Kidney glomerular epithelial cell (primary cell): ENCODE results near the gene PLEKHG5.

Experiments
- DNase-seq: peaks from one replicate; lab custom pipeline; 2025; lab: John Stamatoyannopoulos, UW

Gene PLEKHG5

DNA sequence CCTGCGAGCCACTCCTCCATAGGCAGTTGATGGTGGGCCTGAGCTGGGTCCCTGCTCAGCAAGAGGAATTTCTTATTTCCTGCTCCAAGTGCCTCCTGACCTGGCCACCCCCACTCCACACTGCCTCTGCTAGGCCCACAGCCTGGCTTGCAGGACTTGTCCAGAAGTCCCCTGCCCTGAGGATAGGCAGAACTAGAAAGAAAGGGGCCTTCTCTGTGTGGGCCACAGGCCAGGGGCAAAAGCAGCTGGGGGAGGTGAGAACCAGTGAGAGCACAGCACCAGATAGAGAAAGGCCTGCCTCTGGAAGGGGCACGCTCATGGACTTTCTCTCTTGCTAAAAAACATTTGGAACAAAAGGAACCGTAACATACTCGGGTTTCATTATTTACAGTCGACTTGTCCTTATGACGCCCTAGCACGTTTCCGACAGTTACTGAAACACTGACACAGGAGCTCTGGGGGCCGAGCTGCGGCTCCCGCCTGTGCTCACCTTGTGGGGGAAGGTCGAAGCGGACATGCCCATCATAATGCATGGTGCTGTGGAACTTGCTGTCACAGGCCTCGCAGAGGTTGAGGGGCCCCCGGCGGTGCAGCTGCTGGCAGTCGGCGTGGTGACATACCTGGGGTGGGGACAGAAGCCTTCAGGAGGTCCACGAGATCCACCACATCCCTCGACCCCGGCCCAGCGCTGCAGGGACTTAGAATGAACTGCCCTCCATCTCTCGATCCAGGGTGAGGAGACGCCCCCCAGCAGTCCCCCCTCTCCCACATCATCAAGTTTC is 14.2 kb downstream of the PLEKHG5 start:
- DNase-seq = no peak

DNA sequence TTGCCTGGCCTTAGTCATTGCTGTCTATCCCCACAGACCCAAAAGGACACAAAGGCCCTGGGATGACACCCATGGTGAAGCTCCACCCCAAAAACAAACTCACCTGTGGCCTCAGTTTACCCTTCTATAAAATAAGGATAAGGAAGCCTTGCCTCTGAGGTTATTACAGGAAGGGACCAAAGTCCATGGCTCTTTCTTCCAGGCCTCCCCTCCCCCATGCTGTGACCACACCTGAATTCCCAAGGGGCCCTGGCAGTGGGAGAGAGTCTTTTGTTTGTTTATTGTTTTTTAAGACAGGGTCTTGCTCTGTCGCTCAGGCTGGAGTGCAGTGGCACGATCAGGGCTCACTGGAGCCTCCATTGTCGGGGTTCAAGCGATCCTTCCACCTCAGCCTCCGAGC is 15.0 kb downstream of the PLEKHG5 start:
- no peak for DNase-seq

DNA sequence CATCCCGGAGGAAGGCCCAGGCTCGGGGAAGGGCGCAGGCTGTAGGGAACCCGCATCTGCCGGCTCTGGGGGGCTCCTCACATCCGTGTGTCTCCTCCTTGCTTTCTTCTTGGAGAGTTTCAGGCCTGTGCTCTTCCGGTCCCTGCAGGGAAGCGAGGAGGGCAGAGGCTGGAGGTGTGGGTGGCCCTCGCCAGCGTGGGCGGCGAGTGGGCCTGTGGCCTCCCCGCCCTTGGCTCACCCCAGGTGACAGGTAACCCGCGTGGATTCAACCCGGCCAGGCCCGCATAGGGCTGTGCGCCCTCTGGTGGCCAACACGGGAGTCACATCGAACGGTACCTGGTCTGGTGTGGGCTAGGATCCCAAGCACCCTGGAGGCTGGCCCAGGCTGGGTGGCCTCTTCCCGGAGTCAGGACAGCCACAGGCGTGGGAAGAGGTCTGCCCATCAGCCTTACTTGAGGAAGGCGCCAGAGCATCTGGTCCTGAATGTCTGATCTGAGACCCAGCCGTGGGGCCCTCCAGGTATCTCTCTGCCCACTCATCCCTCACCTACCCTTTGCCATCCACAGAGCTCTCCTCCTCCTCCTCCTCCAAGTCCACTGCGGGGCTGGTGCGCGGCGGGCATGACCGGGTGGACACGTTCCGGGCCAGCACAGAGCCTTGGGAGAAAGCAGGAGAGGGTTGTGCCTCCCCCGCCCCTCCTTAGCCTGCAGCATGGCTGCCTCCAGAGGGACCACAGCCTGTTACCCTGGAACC is 15.9 kb downstream of the PLEKHG5 start:
- DNase-seq = peak; percentile 37

DNA sequence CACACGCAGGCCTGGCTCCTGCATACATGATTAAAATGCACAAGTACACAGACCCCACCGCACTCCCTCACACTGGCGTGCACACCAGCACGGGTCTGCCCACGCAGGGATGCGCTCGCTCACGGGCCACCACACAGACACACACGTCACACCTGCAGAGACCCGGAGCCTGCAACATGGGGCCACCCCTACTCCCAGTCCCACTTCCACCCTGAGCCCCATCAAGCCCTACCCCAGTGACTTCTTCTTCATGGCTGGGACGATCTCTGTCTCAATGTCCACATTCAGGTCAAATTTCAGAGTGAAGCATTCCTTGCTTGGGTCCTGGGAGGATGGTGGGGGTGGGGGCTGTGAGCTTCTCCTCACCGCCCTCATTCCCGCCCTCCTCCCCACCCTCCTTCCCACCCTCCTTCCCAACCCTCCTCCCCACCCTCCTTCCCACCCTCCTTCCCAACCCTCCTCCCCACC is 16.6 kb downstream of the PLEKHG5 start:
- DNase-seq = no peak

DNA sequence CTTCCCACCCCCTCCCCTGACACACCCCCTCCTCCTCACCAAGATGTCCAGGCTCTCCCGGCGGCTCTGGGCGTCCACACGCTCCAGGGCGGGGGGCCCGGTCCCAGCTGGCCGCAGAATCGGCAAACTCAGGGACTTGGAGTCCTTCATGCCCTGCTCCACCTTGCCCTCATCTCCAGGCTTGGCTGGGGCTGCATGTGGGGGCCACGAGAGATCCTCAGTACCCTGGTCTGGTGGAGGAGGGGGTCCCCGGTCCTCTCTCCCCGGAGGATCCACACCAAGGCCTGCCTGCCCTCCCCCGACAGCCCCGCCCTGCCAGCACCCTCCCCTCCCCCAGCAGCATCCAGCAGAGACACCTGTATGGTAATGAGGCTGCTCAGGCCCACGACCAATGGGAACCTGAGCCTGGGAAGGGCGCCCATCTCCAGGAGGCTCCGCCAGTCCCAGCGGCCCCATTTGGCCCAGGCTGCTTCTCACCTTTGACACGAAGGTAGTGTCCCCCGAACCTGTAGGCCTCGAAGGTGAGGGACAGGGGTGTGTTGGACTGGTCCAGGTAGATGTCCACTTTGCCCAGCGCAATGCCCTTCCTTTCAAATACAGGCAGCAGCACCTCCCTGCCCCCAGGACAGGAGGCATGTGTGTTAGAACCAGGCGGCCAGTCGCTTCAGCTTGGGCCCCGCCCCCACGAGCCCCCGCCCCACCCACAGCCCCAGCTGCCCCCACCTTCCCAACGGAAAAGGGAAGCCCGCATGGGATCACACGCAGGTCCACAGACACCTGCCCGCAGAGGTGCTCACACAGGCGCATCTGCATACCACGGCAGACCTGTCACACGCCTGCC is 17.3 kb downstream of the PLEKHG5 start:
- DNase-seq = no peak

DNA sequence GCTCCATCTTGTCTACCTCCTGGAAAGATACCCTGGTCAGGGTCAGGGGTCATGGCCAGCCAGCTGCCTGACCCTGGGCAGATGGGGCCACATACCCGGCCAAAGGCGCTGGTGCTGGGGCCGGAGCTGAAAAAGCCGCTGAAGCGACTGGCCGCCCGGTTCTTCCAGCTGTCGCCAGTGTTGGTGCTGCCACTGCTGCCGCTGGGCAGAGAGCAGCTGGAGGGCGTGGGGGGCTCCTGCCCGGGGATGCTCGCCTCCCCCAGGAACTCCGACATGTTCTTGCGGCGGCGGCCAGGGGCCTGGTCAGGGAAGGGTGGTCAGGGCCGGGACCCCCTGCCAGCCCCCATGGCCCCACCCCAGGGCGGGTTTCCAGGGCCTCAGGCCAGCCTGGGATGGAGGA is 18.3 kb downstream of the PLEKHG5 start:
- DNase-seq = no peak

DNA sequence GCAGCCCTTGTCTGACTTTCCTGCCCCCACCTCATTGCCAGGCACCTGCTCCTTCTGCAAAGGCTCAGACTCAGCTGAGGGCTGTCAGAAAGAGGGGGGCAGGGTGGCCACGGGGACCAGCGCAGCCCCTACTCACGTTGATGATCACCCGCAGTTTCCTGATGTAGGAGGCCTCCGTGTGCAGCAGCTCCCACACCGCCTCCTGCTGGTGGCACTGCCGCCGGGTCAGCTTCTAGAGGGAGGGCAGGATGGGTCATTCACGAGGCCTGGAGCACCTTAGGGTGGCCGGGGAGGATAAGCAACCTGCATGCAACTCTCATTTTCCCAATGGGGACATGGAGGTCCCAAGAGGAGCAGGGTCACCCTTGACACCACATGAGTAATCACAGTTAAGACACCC is 19.1 kb downstream of the PLEKHG5 start:
- DNase-seq = no peak

DNA sequence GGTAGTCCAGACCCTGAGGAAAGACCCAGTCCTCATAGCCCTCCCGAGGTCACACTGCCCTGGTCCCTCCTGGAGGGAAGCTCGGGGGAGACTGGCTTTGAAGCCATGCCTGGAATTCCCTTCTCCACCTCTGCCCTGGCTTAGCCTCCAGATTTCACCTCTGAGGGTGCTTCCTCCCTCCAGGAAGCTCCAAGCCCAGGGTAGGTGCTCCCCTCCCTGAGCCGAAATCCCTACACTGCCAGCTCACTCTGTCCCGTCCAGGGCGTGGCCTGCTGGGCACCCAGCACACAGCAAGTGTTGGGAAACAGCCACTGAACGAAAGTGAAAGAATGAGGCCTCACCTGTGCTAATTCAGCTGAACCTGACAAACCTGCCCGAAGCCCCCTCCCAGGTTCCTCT is 19.5 kb downstream of the PLEKHG5 start:
- no peak for DNase-seq

DNA sequence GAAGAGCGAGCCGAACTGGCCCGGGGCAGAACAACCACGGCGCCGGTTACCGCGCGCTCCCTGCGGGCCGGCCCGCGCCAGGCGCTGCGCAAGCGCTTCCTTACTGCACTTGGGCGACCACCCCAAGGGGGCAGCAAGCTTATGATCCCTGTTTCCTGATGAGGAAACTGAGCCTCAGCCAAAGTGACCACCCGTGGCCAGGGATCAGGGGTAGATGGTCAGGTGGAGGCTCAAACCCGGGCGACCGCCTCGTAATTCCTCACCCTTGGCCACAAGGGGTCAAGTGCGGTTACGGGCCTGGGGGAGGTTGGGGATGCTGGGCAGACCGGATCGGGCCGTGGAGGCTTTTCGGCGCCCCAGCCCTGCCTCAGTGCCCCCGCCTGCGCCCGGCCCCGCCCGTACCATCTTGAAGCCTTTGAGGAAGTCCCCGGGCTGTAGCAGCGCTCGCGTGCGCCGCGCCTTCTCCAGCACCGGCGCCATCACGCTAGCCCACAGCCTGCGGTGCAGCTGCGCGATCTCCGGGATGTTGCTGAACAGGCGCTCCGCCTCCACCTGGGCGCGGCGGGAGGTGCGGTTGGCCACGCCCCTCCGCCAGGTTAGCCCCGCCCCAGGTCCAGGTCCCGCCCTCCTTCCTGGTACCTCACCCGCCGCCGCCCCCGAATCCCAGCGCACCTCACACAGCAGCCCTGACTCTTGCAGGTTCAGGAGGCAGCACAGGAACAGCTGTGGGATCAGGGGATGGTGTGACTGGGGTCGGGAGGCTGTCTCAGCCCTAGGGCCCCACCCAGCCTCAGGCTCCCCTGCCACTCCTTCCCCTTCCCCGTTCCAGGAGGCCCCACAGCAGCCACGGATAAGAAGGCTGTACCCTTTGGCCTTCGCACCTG is 20.1 kb downstream of the PLEKHG5 start:
- DNase-seq = no peak

DNA sequence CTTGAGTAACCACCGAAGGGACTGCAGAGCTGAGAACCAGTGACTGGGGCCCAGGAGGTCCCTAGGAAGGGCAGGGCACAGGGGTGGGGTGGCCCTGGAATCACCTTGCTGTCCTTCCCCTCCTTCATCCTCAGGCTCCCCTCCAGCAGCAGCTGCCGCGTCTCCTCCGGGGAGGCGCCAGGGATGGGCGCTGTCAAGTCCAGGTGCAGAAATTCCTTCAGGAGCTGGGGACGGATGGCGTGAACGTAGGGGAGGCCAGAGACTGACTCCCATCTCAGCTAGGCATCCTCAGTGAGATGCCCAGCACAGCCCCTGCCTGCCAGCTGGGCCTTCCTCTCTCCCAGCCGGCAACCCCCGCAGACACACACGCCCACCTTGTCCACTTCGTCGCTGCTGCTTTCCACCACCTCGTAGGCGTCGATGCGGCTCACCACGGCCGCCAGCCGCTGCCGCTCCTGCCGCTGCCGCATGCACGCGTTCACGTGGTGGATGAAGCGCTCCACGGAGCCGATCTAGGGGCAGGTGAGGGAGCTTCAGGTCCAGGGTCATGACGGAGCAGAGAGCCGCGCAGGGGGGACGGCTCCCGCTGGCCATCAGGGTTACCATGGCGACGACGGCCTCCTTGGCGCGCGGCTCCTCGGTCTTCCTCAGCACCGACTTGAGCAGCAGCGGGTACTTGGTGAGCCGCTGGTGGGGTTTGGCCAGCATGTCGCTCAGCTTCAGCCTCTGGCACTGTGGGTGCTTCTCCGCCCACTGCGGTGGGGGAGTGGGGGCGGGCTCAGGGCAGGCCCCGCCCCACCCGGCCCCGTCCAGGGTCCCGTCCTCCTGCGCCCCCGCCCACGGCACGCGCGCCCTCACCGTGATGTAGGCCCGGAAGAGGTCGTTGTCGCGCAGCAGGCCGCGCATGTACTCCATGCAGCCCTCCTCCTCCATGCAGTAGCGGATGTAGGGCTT is 21.1 kb downstream of the PLEKHG5 start:
- DNase-seq = no peak

DNA sequence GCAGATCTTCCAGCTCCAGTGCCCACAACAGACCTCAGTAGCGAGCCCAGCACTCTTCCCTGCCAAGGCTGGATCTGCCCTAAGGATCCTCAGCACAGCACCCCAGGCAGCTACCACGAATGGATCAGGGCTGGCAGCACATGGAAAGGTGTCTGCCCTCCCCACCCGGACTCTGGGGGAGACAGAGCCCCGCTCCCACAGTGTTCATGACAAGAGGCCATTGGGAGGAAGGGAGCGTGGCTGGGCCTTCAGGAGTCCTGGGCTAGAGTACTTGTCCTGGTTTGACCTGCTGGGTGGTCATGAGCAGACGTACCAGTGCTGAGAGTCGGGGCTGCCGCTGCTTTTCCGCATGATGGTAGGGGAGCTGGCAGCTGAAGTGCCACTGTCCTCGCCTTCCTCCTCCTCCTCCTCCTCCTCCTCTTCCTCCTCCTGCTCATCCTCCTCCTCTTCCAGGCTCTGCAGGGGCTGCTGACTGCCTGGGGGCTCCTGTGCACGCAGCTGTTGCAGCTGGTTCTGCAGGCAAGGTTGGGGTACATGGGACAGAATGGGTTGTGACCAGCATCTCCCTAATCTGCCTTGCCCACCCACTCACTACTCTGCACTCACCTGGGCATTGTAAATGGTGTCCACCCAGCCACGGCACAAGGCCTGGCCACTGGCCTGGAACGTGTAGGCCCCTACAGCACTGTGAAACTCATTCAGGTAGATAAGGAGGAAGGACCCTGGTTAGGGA is 22.6 kb downstream of the PLEKHG5 start:
- no peak for DNase-seq

DNA sequence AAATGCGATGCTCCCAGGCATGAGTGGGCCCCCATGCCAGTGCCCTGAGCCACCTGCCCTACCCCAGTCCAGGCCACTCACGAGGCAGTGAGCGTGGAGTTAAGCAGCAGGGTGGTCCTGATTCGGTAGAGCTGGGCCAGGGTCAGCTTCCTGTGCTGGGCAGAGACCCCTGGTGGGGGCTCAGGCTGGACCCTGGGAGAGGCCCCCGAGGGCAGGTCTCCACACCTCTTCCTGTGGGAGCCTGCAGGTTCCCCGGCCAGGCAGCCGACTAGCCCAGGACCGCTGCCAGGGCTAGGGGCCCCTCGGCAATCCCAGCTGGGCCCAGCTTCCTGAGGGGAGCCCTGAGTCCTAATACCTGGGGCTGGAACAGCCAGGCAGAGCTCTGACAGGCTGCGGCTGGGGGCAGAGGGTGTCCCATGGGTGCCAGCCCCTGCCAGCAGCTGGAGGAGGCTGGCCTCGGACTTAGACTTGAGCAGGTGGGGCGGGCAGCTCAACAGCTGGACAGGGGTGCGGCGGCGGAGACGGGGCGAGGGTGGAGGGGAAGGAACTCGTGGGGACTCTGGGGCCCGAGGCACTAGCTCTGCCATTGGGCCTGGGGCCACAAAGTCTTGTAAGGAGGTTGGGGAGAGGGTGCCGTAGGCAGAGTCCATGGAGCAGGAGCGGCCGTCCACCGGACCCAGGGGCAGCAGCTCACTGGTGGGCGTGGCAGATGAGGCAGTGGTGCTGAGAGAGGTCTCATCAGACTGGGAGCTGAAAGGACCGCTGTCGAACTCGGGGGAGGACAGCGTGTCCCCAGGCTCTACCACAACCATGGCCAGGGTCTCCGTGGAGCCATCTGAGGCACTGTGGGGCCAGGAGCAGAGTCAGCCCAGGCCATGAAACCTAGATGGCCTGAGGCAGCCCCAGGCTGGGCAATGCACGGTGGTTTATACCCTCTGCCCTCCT is 23.5 kb downstream of the PLEKHG5 start:
- no peak for DNase-seq

DNA sequence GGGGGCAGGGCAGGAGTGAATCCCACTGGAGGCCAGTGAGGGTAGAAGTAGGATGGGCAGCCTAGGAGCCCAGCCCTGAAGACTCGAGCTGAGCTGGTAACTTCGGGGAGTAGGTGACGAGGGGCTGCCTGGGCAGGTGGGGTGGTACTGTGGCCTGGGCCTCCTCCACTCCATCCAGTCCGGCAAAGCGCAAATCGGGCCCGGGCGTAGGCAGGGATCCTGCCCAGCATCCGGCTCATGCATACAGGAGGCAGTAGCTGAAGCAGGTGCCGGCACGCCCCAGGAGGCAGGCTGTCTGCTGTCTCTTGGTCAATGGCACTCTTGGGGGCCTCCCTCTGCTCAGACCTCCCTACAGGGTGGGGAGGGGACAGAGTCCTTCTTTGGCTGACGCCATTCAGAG is 24.2 kb downstream of the PLEKHG5 start:
- DNase-seq = no peak

DNA sequence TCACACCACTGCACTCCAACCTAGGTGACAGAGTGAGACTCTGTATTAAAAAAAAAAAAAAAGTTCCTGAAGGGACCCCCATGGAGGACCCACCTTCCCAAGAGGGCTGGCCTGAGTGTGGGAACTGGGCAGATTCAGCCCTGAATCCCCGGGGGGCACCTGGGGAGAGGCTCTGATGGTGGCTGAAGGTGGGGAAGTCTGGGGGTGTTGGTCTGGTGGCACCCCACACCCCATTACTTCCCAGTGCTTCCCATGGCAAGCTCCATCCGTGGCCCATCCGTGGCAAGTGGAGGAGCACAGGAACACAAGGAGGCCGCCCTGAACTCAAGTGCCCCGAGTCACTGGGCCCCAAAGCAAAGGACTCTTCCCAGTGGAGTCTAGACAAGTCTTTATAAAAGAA is 24.7 kb downstream of the PLEKHG5 start:
- no peak for DNase-seq

DNA sequence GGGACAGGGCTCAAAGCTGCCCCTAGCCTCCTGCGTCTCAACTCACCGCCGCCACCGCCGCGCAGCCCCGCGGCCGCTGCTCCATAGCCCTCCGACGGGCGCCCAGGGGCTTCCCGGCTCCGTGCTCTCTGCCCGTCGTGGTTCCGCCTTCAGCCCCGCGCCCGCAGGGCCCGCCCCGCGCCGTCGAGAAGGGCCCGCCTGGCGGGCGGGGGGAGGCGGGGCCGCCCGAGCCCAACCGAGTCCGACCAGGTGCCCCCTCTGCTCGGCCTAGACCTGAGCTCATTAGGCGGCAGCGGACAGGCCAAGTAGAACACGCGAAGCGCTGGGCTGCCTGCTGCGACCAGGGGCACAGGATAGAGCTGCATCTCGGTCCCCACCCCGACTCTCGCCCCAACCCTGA is 25.4 kb downstream of the PLEKHG5 start, which contains the start of gene TNFRSF25:
Gene TNFRSF25 (minus strand): TSS at position 151 of the 400 bp plus-strand sequence. CDS start 66 bp downstream, at position 85.
- no peak for DNase-seq

DNA sequence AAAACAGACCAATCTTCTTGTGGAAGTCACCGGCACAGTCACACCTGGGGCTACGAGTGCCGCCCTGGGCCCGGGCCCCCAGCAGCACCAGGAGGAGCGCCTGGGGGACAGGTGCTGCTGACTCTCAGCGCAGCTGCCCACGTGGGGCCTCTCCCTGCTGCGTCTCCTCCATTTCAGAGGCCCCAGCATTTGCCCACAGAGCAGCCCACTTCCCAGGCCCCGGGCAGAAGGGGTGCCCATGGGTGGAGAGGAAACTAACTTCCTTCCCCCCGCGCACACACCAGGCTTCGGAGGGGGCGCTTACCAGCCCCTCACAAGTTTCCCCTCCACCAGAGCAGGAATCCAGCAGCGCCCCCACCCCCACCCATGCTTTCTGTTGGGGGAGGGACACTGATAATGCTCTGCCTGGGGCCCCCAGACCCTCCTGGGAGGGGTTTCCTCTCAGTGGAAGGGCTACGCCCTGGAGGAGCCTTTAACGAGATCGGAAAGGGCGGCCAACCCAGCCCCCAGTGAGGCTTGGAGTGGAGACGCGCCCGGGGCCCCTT is 25.9 kb downstream of the PLEKHG5 start:
- no peak for DNase-seq

DNA sequence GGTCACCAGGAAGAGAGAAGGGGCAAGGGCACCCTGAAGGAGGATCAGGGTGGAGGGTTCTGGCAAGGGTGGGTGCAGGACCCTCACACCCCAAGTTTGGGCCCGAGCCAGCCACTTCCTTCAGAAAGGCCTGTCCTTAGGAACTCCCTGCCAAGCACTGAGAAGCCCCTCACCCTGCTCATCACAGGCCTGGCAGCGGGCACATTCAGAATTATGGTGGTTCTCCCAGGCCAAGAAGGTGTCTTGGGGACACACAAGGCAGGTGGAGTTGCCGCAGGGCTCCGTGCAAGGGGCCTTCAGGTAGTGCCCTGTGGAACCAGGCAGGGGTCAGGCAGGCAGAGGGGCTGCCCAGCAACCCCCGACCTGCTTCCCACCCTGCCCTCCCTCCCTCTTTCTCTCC is 26.6 kb downstream of the PLEKHG5 start:
- DNase-seq = no peak

DNA sequence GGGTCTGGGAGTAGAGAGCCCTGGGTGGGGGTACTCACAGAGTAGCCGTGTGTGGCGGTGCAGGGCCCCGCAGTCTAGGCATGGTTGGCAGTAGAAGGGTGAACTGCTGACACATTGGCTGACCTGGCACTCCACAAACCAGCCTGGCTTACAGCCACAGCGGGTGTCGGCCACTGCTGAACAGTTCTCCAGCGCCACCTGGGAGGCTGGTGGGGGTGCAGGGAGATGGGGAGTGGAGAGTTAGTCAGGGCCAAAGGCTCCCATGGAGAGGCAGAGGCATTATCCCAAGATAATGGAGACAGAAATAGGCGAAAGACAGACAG is 27.0 kb downstream of the PLEKHG5 start:
- no peak for DNase-seq

DNA sequence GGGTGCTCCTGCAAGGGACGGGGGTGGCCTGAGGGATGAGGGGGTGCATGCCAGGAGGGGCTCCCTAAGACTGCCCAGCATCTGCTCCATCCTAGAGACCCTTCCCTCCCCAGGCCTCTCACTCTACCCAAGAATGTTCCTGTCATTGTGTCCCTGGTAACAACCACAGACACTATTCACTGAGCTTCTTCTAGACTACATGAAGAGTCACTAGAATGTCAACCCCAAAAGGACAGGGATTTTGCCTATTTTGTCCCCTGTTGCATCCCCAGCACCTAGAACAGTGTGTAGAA is 28.4 kb downstream of the PLEKHG5 start:
- DNase-seq = no peak
